HEK293 (cell line): ENCODE measurements around the gene FBXL7.

Source experiments
- CTCF ChIP-seq: fragments of 450-650 bp; formaldehyde crosslinking; IDR thresholded peaks from 2 replicates; pipeline ENCODE4 v1.5.1; 2016; ENCODE audit warnings: missing biosample characterization, missing genetic modification characterization
- KLF9 ChIP-seq: fragments of 450-650 bp; formaldehyde crosslinking; IDR thresholded peaks from 2 replicates; pipeline ENCODE4 v1.5.1; 2016; ENCODE audit warnings: missing biosample characterization, missing genetic modification characterization, low read depth
- MEIS1 ChIP-seq: sonication (generic); formaldehyde crosslinking; IDR thresholded peaks from 2 replicates; pipeline ENCODE4 v1.8.1; 2022; ENCODE audit warnings: missing genetic modification reagents, mild to moderate bottlenecking, borderline replicate concordance
- PRDM4 ChIP-seq: fragments of 450-650 bp; formaldehyde crosslinking; IDR thresholded peaks from 2 replicates; pipeline ENCODE4 v1.5.1; 2017; ENCODE audit warnings: missing biosample characterization, missing genetic modification characterization
- REST ChIP-seq: fragments of 450-650 bp; formaldehyde crosslinking; IDR thresholded peaks from 2 replicates; pipeline ENCODE4 v1.5.1; 2016; ENCODE audit warnings: missing biosample characterization, missing genetic modification characterization
- ZNF138 ChIP-seq: fragments of 450-650 bp; formaldehyde crosslinking; IDR thresholded peaks from 2 replicates; pipeline ENCODE4 v1.5.1; 2016; ENCODE audit warnings: missing biosample characterization, missing genetic modification characterization, borderline replicate concordance
- ZNF169 ChIP-seq: fragments of 450-650 bp; formaldehyde crosslinking; IDR thresholded peaks from 2 replicates; pipeline ENCODE4 v1.5.1; 2016; ENCODE audit warnings: missing biosample characterization, missing genetic modification characterization
- ZNF596 ChIP-seq: fragments of 450-650 bp; IDR thresholded peaks from 2 replicates; pipeline ENCODE4 v1.5.0; 2018; ENCODE audit warnings: missing biosample characterization, mild to moderate bottlenecking, missing genetic modification characterization, moderate library complexity

- TF ChIP-seq KLF9 (tag by site-specific recombination), result no peak
- no peak for TF ChIP-seq CTCF (tag by site-specific recombination)
- no peak for TF ChIP-seq REST (tag by site-specific recombination)
- no peak for TF ChIP-seq ZNF138 (tag by site-specific recombination)
- TF ChIP-seq MEIS1 (CRISPR knock-in tag), result no peak
- no peak for TF ChIP-seq ZNF169
- TF ChIP-seq PRDM4, result no peak
- no peak for TF ChIP-seq ZNF596 (tag by site-specific recombination)
Observed at GRCh38 chr5:15983392-15983791, 483.4 kb downstream of the FBXL7 start.
